Loucy (cell line): ENCODE measurements around the gene BTBD1.

ENCODE experiments used
- CTCF ChIP-seq: fragments of 200-600 bp; sonication (generic); conservative IDR thresholded peaks from 2 replicates; pipeline ENCODE4 v1.5.1; 2014; ENCODE audit warnings: mild to moderate bottlenecking, antibody characterized with exemption, low read length
- EZH2phosphoT487 ChIP-seq: fragments of 200-600 bp; IDR thresholded peaks from 2 replicates; pipeline ENCODE4 v1.6.1; 2018; ENCODE audit warnings: antibody characterized with exemption, mild to moderate bottlenecking, moderate library complexity, borderline replicate concordance

- TF ChIP-seq CTCF (no peak), EZH2phosphoT487 (no peak)
Measured at GRCh38 chr15:83082730-83083386, 15.8 kb upstream of the BTBD1 start.
